H1 (cell line): ENCODE results near the gene TNFAIP2. TPM values are rescaled to one million over a fixed set of nuclear protein-coding genes. Genes with fewer than 3 reads are reported as not detected.

Experiments used
- SP2 ChIP-seq: IDR thresholded peaks from 2 replicates; pipeline ENCODE4 v1.6.1; 2012; ENCODE audit warnings: mild to moderate bottlenecking, low read length, inconsistent platforms
- TAF1 ChIP-seq: IDR thresholded peaks from 2 replicates; pipeline ENCODE4 v1.6.1; 2011; ENCODE audit warnings: mild to moderate bottlenecking, low read depth, low read length
- polyA plus RNA-seq, 7 experiments: library from polyadenylated mRNA; depleted of rRNA in 3 of 7; stranded (reverse) in 5 of 7; unstranded in 2 of 7; fragments of >200 nt in 5 of 7; fragments of 200-250 nt in 2 of 7; gene quantifications; 1 replicate in 5 of 7; 2 replicates in 1 of 7; 4 replicates in 1 of 7; pipeline versions ENCODE4 v1.2.1 to v1.2.3, GENCODE V29; 2011 to 2013; ENCODE audit warnings: missing spikeins in 2 of 7, mixed read lengths in 2 of 7
- total RNA-seq: library from RNA; stranded (reverse); fragmentation: NEBNext Ultra II Directional; extraction: Animal tissue kit (Norgen Biotek cat#: 25700); gene quantifications from 2 replicates; pipeline ENCODE4 v1.2.1, GENCODE V29; 2021

TNFAIP2 gene
- total and polyA plus RNA-seq, 2 of the 8 experiments (the other 6 are each of a cell fraction or from before 2014, with no cell fraction given) = 28.3 to 34.5 TPM

DNA sequence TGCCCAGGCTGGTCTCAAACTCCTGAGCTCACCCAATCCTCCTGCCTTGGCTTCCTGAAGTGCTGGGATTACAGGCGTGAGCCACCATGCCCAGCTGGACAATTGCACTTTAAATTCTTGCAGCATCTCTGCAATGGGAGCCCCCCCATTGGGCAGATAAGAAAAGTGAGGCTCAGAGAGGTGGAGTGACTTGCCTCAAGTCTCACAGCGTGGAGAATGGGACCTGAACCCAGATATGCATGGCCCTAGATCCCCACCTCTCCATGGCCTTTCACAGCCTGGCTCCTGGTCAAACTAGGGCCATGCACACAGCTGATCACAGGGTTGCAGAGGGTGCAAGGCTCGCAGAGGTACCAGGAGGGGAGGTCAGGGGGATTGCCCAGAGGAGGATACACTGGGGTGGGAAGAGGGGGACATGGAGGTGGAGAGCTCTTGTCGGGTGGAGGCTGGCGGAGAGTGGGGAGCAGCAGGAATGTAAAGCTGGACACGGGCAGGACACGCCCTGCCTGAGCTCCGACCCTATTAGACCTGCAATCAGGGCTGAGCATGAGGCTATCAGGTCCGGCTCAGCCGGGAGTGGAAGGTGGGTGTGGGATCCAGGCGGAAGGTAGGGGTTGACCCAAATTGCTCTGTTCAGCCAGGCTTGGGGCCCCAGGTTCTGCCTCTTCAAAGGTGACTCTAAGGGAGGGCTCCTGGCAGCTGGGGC is 21.9 kb upstream of the TNFAIP2 start (continued):
- TF ChIP-seq SP2 (no peak), TAF1 (no peak)
